HL-60 (cell line): ENCODE measurements around the gene PDZD8.

Experiments
- DNase-seq, 2 experiments: peaks; one replicate each; pipeline ENCODE4 v3.0.0-alpha.2; 2010 to 2020; ENCODE audit warnings: low read depth in 1 of 2, low spot score in 1 of 2
- H3K27ac ChIP-seq: fragments of 250-450 bp; sonication (Bioruptor Pico); replicated peaks from 2 replicates; pipeline ENCODE4 v1.5.1; 2020; ENCODE audit warnings: mild to moderate bottlenecking, moderate library complexity
- H3K27me3 ChIP-seq: fragments of 250-450 bp; sonication (Bioruptor Pico); 2 replicates; pipeline ENCODE4 v1.5.1; 2021; ENCODE audit warnings: mild to moderate bottlenecking, moderate library complexity; ENCODE audit not compliant: insufficient read depth, poor library complexity, severe bottlenecking
- H3K4me3 ChIP-seq: replicated peaks from 2 replicates; pipeline ENCODE4 v1.5.1; 2011; ENCODE audit warnings: mild to moderate bottlenecking, control low read depth, low read length; ENCODE audit not compliant: insufficient read depth
- CTCF ChIP-seq: IDR thresholded peaks from one replicate; pipeline ENCODE4 v1.5.1; 2011; ENCODE audit warnings: low read length, control low read depth, inconsistent platforms; ENCODE audit not compliant: insufficient read depth
- GABPA ChIP-seq: IDR thresholded peaks from 2 replicates; pipeline ENCODE4 v1.6.1; 2012; ENCODE audit warnings: low read depth
- POLR2AphosphoS5 ChIP-seq: IDR thresholded peaks from 2 replicates; pipeline ENCODE4 v1.6.1; 2012; ENCODE audit warnings: low read depth
- REST ChIP-seq: IDR thresholded peaks from 2 replicates; pipeline ENCODE4 v1.6.1; 2012; ENCODE audit warnings: low read depth; ENCODE audit not compliant: insufficient replicate concordance
- SPI1 ChIP-seq: IDR thresholded peaks from 2 replicates; pipeline ENCODE4 v1.6.1; 2012; ENCODE audit warnings: low read depth, mild to moderate bottlenecking, borderline replicate concordance

PDZD8 gene

GRCh38 chr10:117299435-117299834, 75.8 kb downstream of the PDZD8 start:
- no peak for DNase-seq
- H3K27me3 ChIP-seq: no peaks in the 10 kb centered on the region
- no peak for TF ChIP-seq REST
- no peak for TF ChIP-seq GABPA
- no peak for TF ChIP-seq CTCF
- H3K27ac ChIP-seq: no peak overlapping the region
- H3K4me3 ChIP-seq: no peak overlapping the region

GRCh38 chr10:117298219-117298618, 77.0 kb downstream of the PDZD8 start:
- TF ChIP-seq SPI1: no peak
- no peak for TF ChIP-seq GABPA
- no peak for TF ChIP-seq REST
- no peak for TF ChIP-seq POLR2AphosphoS5
- no peak for TF ChIP-seq CTCF
- Histone ChIP-seq H3K27ac (no peak overlapping the region), H3K4me3 (no peak overlapping the region), H3K27me3 (no peaks in the 10 kb centered on the region)
- no peak for DNase-seq

GRCh38 chr10:117294735-117295134, 80.5 kb downstream of the PDZD8 start:
- DNase-seq: no peak
- H3K27ac ChIP-seq: no peak overlapping the region
- no peaks in the 10 kb centered on the region for H3K27me3 ChIP-seq
- TF ChIP-seq GABPA: no peak
- TF ChIP-seq SPI1: no peak
- no peak for TF ChIP-seq REST
- no peak for TF ChIP-seq CTCF
- TF ChIP-seq POLR2AphosphoS5: no peak
- H3K4me3 ChIP-seq: no peak overlapping the region
